HG02840 (cell line): ENCODE data around the gene MORN4.

Source experiments
- ATAC-seq: cut with Tn5 transposase; IDR thresholded peaks from one replicate; pipeline ENCODE4 v1.9.1; 2021; ENCODE audit warnings: mild to moderate bottlenecking, moderate library complexity, moderate number of reproducible peaks; ENCODE audit not compliant: unreplicated experiment, low FRiP score

Gene MORN4

DNA sequence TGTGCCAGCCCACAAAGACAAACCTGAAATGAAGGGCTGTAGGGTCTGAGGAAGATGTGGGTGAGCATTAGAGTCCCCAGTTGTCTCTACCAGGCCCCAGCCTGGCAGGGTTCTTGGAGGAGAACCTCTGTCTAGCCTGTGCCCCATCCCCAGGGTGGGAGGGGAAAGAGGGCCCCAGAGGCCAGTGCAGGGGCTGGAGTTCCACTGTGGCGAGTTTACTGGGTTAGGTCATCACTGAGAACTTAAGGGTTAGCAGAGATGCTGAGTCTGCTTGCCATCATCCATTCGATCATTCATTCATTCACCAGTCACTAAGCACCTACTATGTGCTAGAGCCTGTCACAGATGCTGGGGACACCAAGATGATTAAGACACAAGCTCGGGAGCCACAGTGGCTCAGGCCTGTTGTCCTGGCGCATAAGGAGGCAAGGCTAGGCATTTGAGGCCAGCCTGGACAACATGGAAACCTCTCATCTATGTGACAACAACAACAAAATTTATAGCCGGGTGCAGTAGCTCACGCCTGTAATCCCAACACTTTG, 58.1 kb downstream of the MORN4 start:
- no peak for ATAC-seq

DNA sequence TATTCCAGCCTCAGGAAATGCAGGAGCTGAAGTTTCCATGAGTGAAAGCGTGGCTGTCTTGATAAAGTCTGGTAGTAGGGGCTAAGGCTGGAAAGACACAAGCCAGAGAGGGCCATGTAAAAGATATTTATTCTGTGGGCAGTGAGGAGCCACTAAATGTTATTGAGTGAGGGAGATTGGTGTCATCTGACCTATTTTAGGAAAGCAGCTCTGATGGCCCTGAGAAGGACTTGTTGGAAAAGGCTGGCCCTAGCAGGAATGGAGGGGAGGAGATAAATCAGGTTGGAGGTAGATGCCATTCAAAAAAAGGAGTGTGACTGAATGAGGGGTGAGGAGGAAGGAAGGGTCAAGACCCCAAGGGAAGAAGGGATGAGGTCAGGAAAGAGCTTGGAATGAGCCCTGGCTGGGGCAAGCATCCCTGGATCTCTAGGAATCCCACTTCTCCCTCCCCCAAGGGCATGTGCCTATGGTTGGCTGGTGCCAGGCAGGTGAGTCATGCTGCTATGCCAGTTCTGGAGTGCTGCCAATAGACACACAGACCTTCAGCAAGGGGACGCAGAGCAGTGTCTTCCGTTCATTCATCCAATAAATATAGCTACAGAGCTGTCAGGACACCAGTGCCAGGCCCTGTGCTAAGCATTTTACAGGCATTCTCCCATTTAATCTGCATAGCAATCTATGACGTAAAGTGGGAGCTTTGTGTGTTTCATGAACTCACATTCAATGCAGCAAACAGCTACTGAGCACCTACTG, 58.8 kb downstream of the MORN4 start:
- no peak for ATAC-seq

DNA sequence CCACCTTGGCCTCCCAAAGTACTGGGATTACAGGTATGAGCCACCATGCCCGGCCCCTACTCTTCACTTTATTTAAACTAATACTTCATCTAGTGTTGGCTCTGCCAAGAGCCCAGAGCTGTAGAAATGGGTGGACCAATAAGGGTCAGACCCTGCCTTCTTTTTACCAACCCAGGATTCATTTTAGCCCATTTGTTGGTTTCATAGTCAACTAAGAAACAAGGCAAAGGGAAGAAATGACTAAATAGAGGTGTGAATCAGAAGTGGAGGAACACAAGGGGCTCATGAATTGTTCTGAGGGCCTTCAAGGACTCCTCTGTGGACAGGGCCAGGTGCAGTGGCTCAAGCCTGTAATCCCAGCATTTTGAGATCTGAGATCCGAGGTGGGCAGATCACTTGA, 59.6 kb downstream of the MORN4 start:
- no peak for ATAC-seq

GRCh38 chr10:97573021-97573420, 60.3 kb downstream of the MORN4 start:
- ATAC-seq, result no peak

- no peak for ATAC-seq
Measured at GRCh38 chr10:97572214-97572989, 60.9 kb downstream of the MORN4 start, which contains the start of gene ANKRD2. Gene ANKRD2, plus strand, starts transcription at chr10:97572779. Its CDS starts 10 bp downstream, at chr10:97572789.

- ATAC-seq, result no peak
Measured at GRCh38 chr10:97571622-97572021, 61.7 kb downstream of the MORN4 start.

- no peak for ATAC-seq
Measured at GRCh38 chr10:97570789-97571471, 62.4 kb downstream of the MORN4 start.

DNA sequence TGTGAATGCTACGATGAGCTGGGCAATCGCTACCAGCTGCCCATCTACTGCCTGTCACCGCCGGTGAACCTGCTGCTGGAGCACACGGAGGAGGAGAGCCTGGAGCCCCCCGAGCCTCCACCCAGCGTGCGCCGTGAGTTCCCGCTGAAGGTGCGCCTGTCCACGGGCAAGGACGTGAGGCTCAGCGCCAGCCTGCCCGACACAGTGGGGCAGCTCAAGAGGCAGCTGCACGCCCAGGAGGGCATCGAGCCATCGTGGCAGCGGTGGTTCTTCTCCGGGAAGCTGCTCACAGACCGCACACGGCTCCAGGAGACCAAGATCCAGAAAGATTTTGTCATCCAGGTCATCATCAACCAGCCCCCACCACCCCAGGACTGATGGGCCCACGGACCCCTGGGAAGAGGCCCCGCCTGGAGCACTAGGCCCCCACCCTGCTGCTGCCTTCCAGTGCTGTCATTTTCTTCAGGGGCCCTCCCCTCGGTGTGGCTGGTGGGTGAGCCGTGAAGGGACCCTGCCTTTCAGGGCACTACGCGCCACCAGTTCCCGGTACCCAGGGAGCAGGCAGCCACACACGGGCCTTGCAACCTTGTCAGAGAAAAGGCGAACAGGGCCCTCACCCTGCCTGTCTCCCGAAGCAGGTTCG, 63.0 kb downstream of the MORN4 start:
- no peak for ATAC-seq

- no peak for ATAC-seq
Measured at GRCh38 chr10:97567891-97568290, 65.4 kb downstream of the MORN4 start.

GRCh38 chr10:97566336-97566996, 66.8 kb downstream of the MORN4 start:
- ATAC-seq, result no peak

DNA sequence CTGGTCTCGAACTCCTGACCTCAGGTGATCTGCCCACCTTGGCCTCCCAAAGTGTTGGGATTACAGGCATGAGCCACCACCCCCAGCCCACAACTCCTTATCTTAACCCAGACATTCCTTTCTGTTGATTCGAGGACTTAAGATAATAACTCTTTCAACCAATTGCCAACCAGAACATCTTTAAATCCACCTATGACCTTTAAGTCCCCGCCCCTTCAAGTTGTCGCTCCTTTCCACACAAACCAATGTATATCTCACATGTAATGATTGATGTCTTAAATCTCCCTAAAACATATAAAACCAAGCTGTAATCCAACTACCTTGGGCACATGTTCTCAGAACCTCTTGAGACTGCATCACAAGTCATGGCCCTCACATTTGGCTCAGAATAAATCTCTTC, 68.5 kb downstream of the MORN4 start:
- no peak for ATAC-seq
